IPS-11a (cell line): ENCODE measurements around the gene NIPSNAP3A.

Source experiments
- H3K4me3 ChIP-seq: one replicate; pipeline ENCODE4 v1.5.1; 2013; ENCODE audit warnings: low read depth, low read length, control low read depth

NIPSNAP3A gene

GRCh38 chr9:104802906-104803305 is 55.4 kb downstream of the NIPSNAP3A start:
- H3K4me3 ChIP-seq: no peak overlapping the region

- no peak overlapping the region for H3K4me3 ChIP-seq
Measured at GRCh38 chr9:104805441-104805840, 58.0 kb downstream of the NIPSNAP3A start.

- no peak overlapping the region for H3K4me3 ChIP-seq
Measured at GRCh38 chr9:104808035-104808614, 60.6 kb downstream of the NIPSNAP3A start.
